H9 (cell line): ENCODE data around the gene ZFPL1. TPM values are rescaled to one million over a fixed set of nuclear protein-coding genes. Genes with fewer than 3 reads are reported as not detected.

Experiments
- DNase-seq: peaks from one replicate; pipeline ENCODE4 v3.0.0-alpha.2; 2017
- H2AFZ ChIP-seq: one replicate; pipeline ENCODE4 v1.6.1; 2013; ENCODE audit warnings: mild to moderate bottlenecking, low read length, control low read depth, moderate library complexity
- H2AK5ac ChIP-seq: 2 replicates; pipeline ENCODE4 v1.6.1; 2013; ENCODE audit warnings: low read length, control low read depth, mixed read lengths; ENCODE audit not compliant: insufficient read length
- H2BK120ac ChIP-seq: one replicate; pipeline ENCODE4 v1.6.1; 2013; ENCODE audit warnings: low read depth, mild to moderate bottlenecking, low read length, control low read depth, inconsistent platforms; ENCODE audit not compliant: poor library complexity, severe bottlenecking
- H2BK12ac ChIP-seq: 2 replicates; pipeline ENCODE4 v1.6.1; 2013; ENCODE audit warnings: low read length, control low read depth, mixed read lengths, low read depth; ENCODE audit not compliant: insufficient read length
- H2BK15ac ChIP-seq: 2 replicates; pipeline ENCODE4 v1.6.1; 2013; ENCODE audit warnings: low read depth, low read length, control low read depth
- H2BK20ac ChIP-seq: one replicate; pipeline ENCODE4 v1.6.1; 2013; ENCODE audit warnings: low read depth, mild to moderate bottlenecking, low read length, control low read depth, inconsistent platforms; ENCODE audit not compliant: poor library complexity, severe bottlenecking
- H2BK5ac ChIP-seq: 2 replicates; pipeline ENCODE4 v1.6.1; 2013; ENCODE audit warnings: low read length, control low read depth, mixed read lengths; ENCODE audit not compliant: insufficient read length
- H3K14ac ChIP-seq: 2 replicates; pipeline ENCODE4 v1.6.1; 2013; ENCODE audit warnings: low read length, control low read depth; ENCODE audit not compliant: insufficient read depth
- H3K18ac ChIP-seq: 2 replicates; pipeline ENCODE4 v1.6.1; 2013; ENCODE audit warnings: low read depth, mild to moderate bottlenecking, mixed read lengths, low read length, control low read depth; ENCODE audit not compliant: insufficient read length
- H3K23ac ChIP-seq: 2 replicates; pipeline ENCODE4 v1.6.1; 2013; ENCODE audit warnings: low read length, control low read depth, mixed read lengths, low read depth; ENCODE audit not compliant: insufficient read length
- H3K23me2 ChIP-seq: 2 replicates; pipeline ENCODE4 v1.6.1; 2013; ENCODE audit warnings: low read depth, mild to moderate bottlenecking, mixed read lengths, low read length, control low read depth; ENCODE audit not compliant: insufficient read length, poor library complexity, severe bottlenecking
- H3K27ac ChIP-seq: 2 replicates; pipeline ENCODE4 v1.5.1; 2013; ENCODE audit warnings: low read length, control low read depth, mixed read lengths, low read depth; ENCODE audit not compliant: insufficient read length
- H3K27me3 ChIP-seq: 2 replicates; pipeline ENCODE4 v1.6.1; 2013; ENCODE audit warnings: low read length, control low read depth, inconsistent platforms; ENCODE audit not compliant: insufficient read depth
- H3K4ac ChIP-seq: 2 replicates; pipeline ENCODE4 v1.6.1; 2013; ENCODE audit warnings: low read depth, mild to moderate bottlenecking, control low read depth, inconsistent platforms, low read length, moderate library complexity
- H3K4me1 ChIP-seq: 2 replicates; pipeline ENCODE4 v1.6.1; 2013; ENCODE audit warnings: low read length, control low read depth, inconsistent platforms; ENCODE audit not compliant: insufficient read depth
- H3K4me2 ChIP-seq: 2 replicates; pipeline ENCODE4 v1.6.1; 2013; ENCODE audit warnings: low read length, control low read depth, mixed read lengths; ENCODE audit not compliant: insufficient read length, insufficient read depth
- H3K56ac ChIP-seq: 2 replicates; pipeline ENCODE4 v1.6.1; 2013; ENCODE audit warnings: low read depth, mild to moderate bottlenecking, mixed read lengths, low read length, control low read depth; ENCODE audit not compliant: insufficient read length
- H3K79me1 ChIP-seq: 2 replicates; pipeline ENCODE4 v1.6.1; 2013; ENCODE audit warnings: low read depth, mild to moderate bottlenecking, moderate library complexity, low read length, control low read depth, inconsistent platforms; ENCODE audit not compliant: insufficient read depth, poor library complexity, severe bottlenecking
- H3K79me2 ChIP-seq: 2 replicates; pipeline ENCODE4 v1.6.1; 2013; ENCODE audit warnings: low read length, control low read depth, inconsistent platforms; ENCODE audit not compliant: insufficient read depth
- H3K9ac ChIP-seq: 2 replicates; pipeline ENCODE4 v1.6.1; 2013; ENCODE audit warnings: low read length, control low read depth, mixed read lengths; ENCODE audit not compliant: insufficient read length; ENCODE audit errors: extremely low read depth
- H3K9me3 ChIP-seq: one replicate; pipeline ENCODE4 v1.6.1; 2013; ENCODE audit warnings: low read depth, low read length, inconsistent platforms; ENCODE audit not compliant: control insufficient read depth
- H3T11ph ChIP-seq: one replicate; pipeline ENCODE4 v1.6.1; 2013; ENCODE audit warnings: mild to moderate bottlenecking, low read length, control low read depth, inconsistent platforms
- H4K20me1 ChIP-seq: one replicate; pipeline ENCODE4 v1.6.1; 2013; ENCODE audit not compliant: control insufficient read depth, insufficient read length, insufficient read depth
- H4K5ac ChIP-seq: 2 replicates; pipeline ENCODE4 v1.6.1; 2013; ENCODE audit warnings: low read depth, mild to moderate bottlenecking, mixed read lengths, low read length, control low read depth; ENCODE audit not compliant: insufficient read length
- H4K8ac ChIP-seq: replicated peaks from 2 replicates; pipeline ENCODE4 v1.6.1; 2013; ENCODE audit warnings: low read length, control low read depth, mixed read lengths, low read depth; ENCODE audit not compliant: insufficient read length
- H4K91ac ChIP-seq: 2 replicates; pipeline ENCODE4 v1.6.1; 2013; ENCODE audit warnings: low read depth, mild to moderate bottlenecking, moderate library complexity, mixed read lengths, low read length, control low read depth; ENCODE audit not compliant: insufficient read length
- H3K27ac Mint-ChIP-seq, 3 experiments: 2 replicates in 2 of 3; 3 replicates in 1 of 3; pipeline ENCODE4 v1.8.0; 2020 to 2021; ENCODE audit warnings: mixed read lengths in 3 of 3, mild to moderate bottlenecking in 1 of 3, moderate library complexity in 1 of 3
- H3K27me3 Mint-ChIP-seq: 2 replicates; pipeline ENCODE4 v1.8.0; 2021; ENCODE audit warnings: low read depth, mild to moderate bottlenecking, moderate library complexity, mixed read lengths
- H3K36me3 Mint-ChIP-seq, 3 experiments: 2 replicates in 2 of 3; 3 replicates in 1 of 3; pipeline ENCODE4 v1.8.0; 2020 to 2021; ENCODE audit warnings: low read depth in 3 of 3, mixed read lengths in 3 of 3; ENCODE audit not compliant: insufficient read depth in 1 of 3
- H3K4me1 Mint-ChIP-seq, 2 experiments: 2 replicates each; pipeline ENCODE4 v1.8.0; 2020; ENCODE audit warnings: mixed read lengths in 2 of 2
- H3K4me3 Mint-ChIP-seq, 2 experiments: 2 replicates in 1 of 2; 3 replicates in 1 of 2; pipeline ENCODE4 v1.8.0; 2020 to 2021; ENCODE audit warnings: mild to moderate bottlenecking in 2 of 2, mixed read lengths in 2 of 2, moderate library complexity in 1 of 2
- H3K9me3 Mint-ChIP-seq, 2 experiments: 2 replicates in 1 of 2; 3 replicates in 1 of 2; pipeline ENCODE4 v1.8.0; 2020; ENCODE audit warnings: mild to moderate bottlenecking in 2 of 2, mixed read lengths in 2 of 2, moderate library complexity in 1 of 2
- CTCF ChIP-seq: fragments of 200-600 bp; sonication (generic); conservative IDR thresholded peaks from 3 replicates; pipeline ENCODE4 v1.8.0; 2021; ENCODE audit warnings: antibody characterized with exemption, mild to moderate bottlenecking
- WGBS: extraction: QIAGEN DNeasy Blood & Tissue Kit; methylation state at CpG from one replicate; pipeline ENCODE4 v1.1.7; 2013; ENCODE audit warnings: missing lambda C conversion rate, low lambda C conversion rate, mixed read lengths; ENCODE audit not compliant: insufficient read length; ENCODE audit errors: extremely low coverage; 5-methylcytosine and 5-hydroxymethylcytosine counted together
- total RNA-seq: library from RNA; stranded (reverse); gene quantifications from 2 replicates; pipeline ENCODE4 v1.2.1, GENCODE V29; 2021

Gene ZFPL1
- total RNA-seq, 1 experiment from 2014 or later, result 24.2 TPM

- H3K27ac Mint-ChIP-seq, result peak overlapping the region in 2 of 3 experiments; percentile 44 to 83; a peak in 2 of 7 replicates
Observed at GRCh38 chr11:65045061-65045460, 39.0 kb upstream of the ZFPL1 start.

More at GRCh38 chr11:65045061-65045460, 39.0 kb upstream of the ZFPL1 start:
- H4K8ac ChIP-seq, result no peak overlapping the region
- H3K14ac ChIP-seq, result no peak overlapping the region
- DNase-seq, result no peak
- H2BK20ac ChIP-seq, result no peak overlapping the region
- H3K9ac ChIP-seq, result no peak overlapping the region
- H3K9me3 ChIP-seq, result no peaks in the 10 kb centered on the region
- H2BK15ac ChIP-seq, result no peak overlapping the region
- peaks cover 5 to 25% (median 21%) of the 10 kb centered on the region in 3 experiments; a peak in 6 of 7 replicates for H3K36me3 Mint-ChIP-seq
- no peak overlapping the region for H4K5ac ChIP-seq
- no peaks in the 10 kb centered on the region for H3K9me3 Mint-ChIP-seq
- no peaks in the 10 kb centered on the region for H4K20me1 ChIP-seq
- H2AFZ ChIP-seq, result no peak overlapping the region
- no peak overlapping the region for H3K4me3 Mint-ChIP-seq
- no peak overlapping the region for H2BK120ac ChIP-seq
- no peak overlapping the region for H3K27ac ChIP-seq
- no peak overlapping the region for H2AK5ac ChIP-seq
- H3K23ac ChIP-seq, result no peak overlapping the region
- no peak overlapping the region for H4K91ac ChIP-seq
- H3K4ac ChIP-seq, result no peak overlapping the region
- H2BK12ac ChIP-seq, result no peak overlapping the region
- no peak overlapping the region for H3K18ac ChIP-seq
- TF ChIP-seq CTCF, result no peak
- no peaks in the 10 kb centered on the region for H3K79me1 ChIP-seq
- no peaks in the 10 kb centered on the region for H3K27me3 Mint-ChIP-seq
- no peak overlapping the region for H3K4me2 ChIP-seq
- H3K79me2 ChIP-seq, result peaks cover 2% of the 10 kb centered on the region; the same call in 1 of the 2 replicates
- no peak overlapping the region for H3K56ac ChIP-seq
- peaks cover 9 to 20% of the 10 kb centered on the region in 2 experiments for H3K4me1 Mint-ChIP-seq
- H3K4me1 ChIP-seq, result no peaks in the 10 kb centered on the region
- H3T11ph ChIP-seq, result no peak overlapping the region
- peaks cover 4% of the 10 kb centered on the region for H3K23me2 ChIP-seq
- H2BK5ac ChIP-seq, result no peak overlapping the region
- WGBS, result no CpG with 5 or more reads among the region's 5 CpGs
- no peaks in the 10 kb centered on the region for H3K27me3 ChIP-seq
